C4-2B (cell line): ENCODE results near the gene KRTAP1-1.

Source experiments
- CTCF ChIP-seq: fragments of 450-650 bp; conservative IDR thresholded peaks from 2 replicates; pipeline ENCODE4 v1.5.1; 2017; ENCODE audit warnings: mild to moderate bottlenecking
- ZFX ChIP-seq: fragments of 450-650 bp; IDR thresholded peaks from 2 replicates; pipeline ENCODE4 v1.6.1; 2017

GRCh38 chr17:40993084-40993483 lies 48.2 kb downstream of the KRTAP1-1 start:
- no peak for TF ChIP-seq CTCF
- TF ChIP-seq ZFX = no peak
